ENCODE data around the gene ACOT12.
"Not testable (repeated sequence)": the region's sequence is repeated elsewhere in the genome, so short reads cannot be mapped to it uniquely, and the experiment has no call there.

ACOT12 gene

GRCh38 chr5:81349161-81349560, 44.8 kb downstream of the ACOT12 start:
- H3K4me1 ChIP-seq (ENCODE audit: control insufficient read depth in 1 of 2, insufficient read depth in 2 of 2, low read length in 2 of 2): peaks cover 8 to 9% of the 10 kb centered on the region in 2 donors
- H3K27me3 ChIP-seq (ENCODE audit: control insufficient read depth in 1 of 2, insufficient read depth in 2 of 2, low read length in 2 of 2): no peaks in the 10 kb centered on the region
- H3K27ac ChIP-seq (ENCODE audit: low read depth, low read length): no peak overlapping the region
- no peaks in the 10 kb centered on the region for H3K9me3 ChIP-seq (ENCODE audit: control insufficient read depth in 1 of 2, low read length in 2 of 2)
- H3K4me3 ChIP-seq (ENCODE audit: low read depth in 1 of 2, low read length in 2 of 2): no peak overlapping the region
- H3K9ac ChIP-seq (ENCODE audit: low read depth in 1 of 2, low read length in 2 of 2): no peak overlapping the region
- H3K36me3 ChIP-seq (ENCODE audit: control insufficient read depth in 1 of 2, insufficient read depth in 2 of 2, low read length in 2 of 2): no peaks in the 10 kb centered on the region

- H3K4me3 ChIP-seq (ENCODE audit: low read depth in 1 of 2, low read length in 2 of 2): no peak overlapping the region
- H3K27me3 ChIP-seq (ENCODE audit: control insufficient read depth in 1 of 2, insufficient read depth in 2 of 2, low read length in 2 of 2): no peaks in the 10 kb centered on the region
- no peak overlapping the region for H3K9ac ChIP-seq (ENCODE audit: low read depth in 1 of 2, low read length in 2 of 2)
- peaks cover 0 to 5% of the 10 kb centered on the region in 2 donors for H3K4me1 ChIP-seq (ENCODE audit: control insufficient read depth in 1 of 2, insufficient read depth in 2 of 2, low read length in 2 of 2)
- no peaks in the 10 kb centered on the region for H3K36me3 ChIP-seq (ENCODE audit: control insufficient read depth in 1 of 2, insufficient read depth in 2 of 2, low read length in 2 of 2)
- no peaks in the 10 kb centered on the region for H3K9me3 ChIP-seq (ENCODE audit: control insufficient read depth in 1 of 2, low read length in 2 of 2)
- no peak overlapping the region for H3K27ac ChIP-seq (ENCODE audit: low read depth, low read length)
These were observed 48.4 kb downstream of the ACOT12 start for GRCh38 chr5:81345411-81346003.

GRCh38 chr5:81344736-81345135, 49.2 kb downstream of the ACOT12 start:
- Histone ChIP-seq H3K9me3 (ENCODE audit: control insufficient read depth in 1 of 2, low read length in 2 of 2) (no peaks in the 10 kb centered on the region), H3K36me3 (ENCODE audit: control insufficient read depth in 1 of 2, insufficient read depth in 2 of 2, low read length in 2 of 2) (no peaks in the 10 kb centered on the region), H3K27me3 (ENCODE audit: control insufficient read depth in 1 of 2, insufficient read depth in 2 of 2, low read length in 2 of 2) (no peaks in the 10 kb centered on the region), H3K4me3 (ENCODE audit: low read depth in 1 of 2, low read length in 2 of 2) (no peak overlapping the region), H3K9ac (ENCODE audit: low read depth in 1 of 2, low read length in 2 of 2) (no peak overlapping the region), H3K4me1 (ENCODE audit: control insufficient read depth in 1 of 2, insufficient read depth in 2 of 2, low read length in 2 of 2) (peaks cover 0 to 5% of the 10 kb centered on the region in 2 donors), H3K27ac (ENCODE audit: low read depth, low read length) (no peak overlapping the region)

GRCh38 chr5:81338213-81338612, 55.7 kb downstream of the ACOT12 start:
- not testable (repeated sequence) for H3K27me3 ChIP-seq (ENCODE audit: control insufficient read depth in 1 of 2, insufficient read depth in 2 of 2, low read length in 2 of 2)

GRCh38 chr5:81337803-81338202, 56.1 kb downstream of the ACOT12 start:
- no peak overlapping the region for H3K4me3 ChIP-seq (ENCODE audit: low read depth in 1 of 2, low read length in 2 of 2)
- H3K27me3 ChIP-seq (ENCODE audit: control insufficient read depth in 1 of 2, insufficient read depth in 2 of 2, low read length in 2 of 2): no peaks in the 10 kb centered on the region
- no peak overlapping the region for H3K27ac ChIP-seq (ENCODE audit: low read depth, low read length)
- no peaks in the 10 kb centered on the region for H3K4me1 ChIP-seq (ENCODE audit: control insufficient read depth in 1 of 2, insufficient read depth in 2 of 2, low read length in 2 of 2)
- H3K36me3 ChIP-seq (ENCODE audit: control insufficient read depth in 1 of 2, insufficient read depth in 2 of 2, low read length in 2 of 2): no peaks in the 10 kb centered on the region
- no peak overlapping the region for H3K9ac ChIP-seq (ENCODE audit: low read depth in 1 of 2, low read length in 2 of 2)
- no peaks in the 10 kb centered on the region for H3K9me3 ChIP-seq (ENCODE audit: control insufficient read depth in 1 of 2, low read length in 2 of 2)

More at GRCh38 chr5:81338213-81338612, 55.7 kb downstream of the ACOT12 start:
- H3K9me3 ChIP-seq (ENCODE audit: control insufficient read depth in 1 of 2, low read length in 2 of 2); H3K4me1 ChIP-seq (ENCODE audit: control insufficient read depth in 1 of 2, insufficient read depth in 2 of 2, low read length in 2 of 2); H3K27ac ChIP-seq (ENCODE audit: low read depth, low read length); H3K9ac ChIP-seq (ENCODE audit: low read depth in 1 of 2, low read length in 2 of 2); H3K4me3 ChIP-seq (ENCODE audit: low read depth in 1 of 2, low read length in 2 of 2); H3K36me3 ChIP-seq (ENCODE audit: control insufficient read depth in 1 of 2, insufficient read depth in 2 of 2, low read length in 2 of 2): not testable (repeated sequence)

GRCh38 chr5:81336556-81336955, 57.4 kb downstream of the ACOT12 start:
- no peaks in the 10 kb centered on the region for H3K36me3 ChIP-seq (ENCODE audit: control insufficient read depth in 1 of 2, insufficient read depth in 2 of 2, low read length in 2 of 2)
- no peaks in the 10 kb centered on the region for H3K4me1 ChIP-seq (ENCODE audit: control insufficient read depth in 1 of 2, insufficient read depth in 2 of 2, low read length in 2 of 2)
- no peaks in the 10 kb centered on the region for H3K27me3 ChIP-seq (ENCODE audit: control insufficient read depth in 1 of 2, insufficient read depth in 2 of 2, low read length in 2 of 2)
- H3K4me3 ChIP-seq (ENCODE audit: low read depth in 1 of 2, low read length in 2 of 2): no peak overlapping the region
- H3K27ac ChIP-seq (ENCODE audit: low read depth, low read length): no peak overlapping the region
- no peak overlapping the region for H3K9ac ChIP-seq (ENCODE audit: low read depth in 1 of 2, low read length in 2 of 2)
- no peaks in the 10 kb centered on the region for H3K9me3 ChIP-seq (ENCODE audit: control insufficient read depth in 1 of 2, low read length in 2 of 2)

GRCh38 chr5:81335946-81336345, 58.0 kb downstream of the ACOT12 start:
- Histone ChIP-seq H3K4me1 (ENCODE audit: control insufficient read depth in 1 of 2, insufficient read depth in 2 of 2, low read length in 2 of 2) (no peaks in the 10 kb centered on the region), H3K27me3 (ENCODE audit: control insufficient read depth in 1 of 2, insufficient read depth in 2 of 2, low read length in 2 of 2) (no peaks in the 10 kb centered on the region), H3K36me3 (ENCODE audit: control insufficient read depth in 1 of 2, insufficient read depth in 2 of 2, low read length in 2 of 2) (no peaks in the 10 kb centered on the region), H3K9me3 (ENCODE audit: control insufficient read depth in 1 of 2, low read length in 2 of 2) (no peaks in the 10 kb centered on the region), H3K9ac (ENCODE audit: low read depth in 1 of 2, low read length in 2 of 2) (no peak overlapping the region), H3K27ac (ENCODE audit: low read depth, low read length) (no peak overlapping the region), H3K4me3 (ENCODE audit: low read depth in 1 of 2, low read length in 2 of 2) (no peak overlapping the region)

GRCh38 chr5:81334304-81335061, 59.5 kb downstream of the ACOT12 start:
- H3K27ac ChIP-seq (ENCODE audit: low read depth, low read length): no peak overlapping the region
- H3K9ac ChIP-seq (ENCODE audit: low read depth in 1 of 2, low read length in 2 of 2): no peak overlapping the region
- no peaks in the 10 kb centered on the region for H3K27me3 ChIP-seq (ENCODE audit: control insufficient read depth in 1 of 2, insufficient read depth in 2 of 2, low read length in 2 of 2)
- no peak overlapping the region for H3K4me3 ChIP-seq (ENCODE audit: low read depth in 1 of 2, low read length in 2 of 2)
- H3K9me3 ChIP-seq (ENCODE audit: control insufficient read depth in 1 of 2, low read length in 2 of 2): no peaks in the 10 kb centered on the region
- H3K4me1 ChIP-seq (ENCODE audit: control insufficient read depth in 1 of 2, insufficient read depth in 2 of 2, low read length in 2 of 2): no peaks in the 10 kb centered on the region
- no peaks in the 10 kb centered on the region for H3K36me3 ChIP-seq (ENCODE audit: control insufficient read depth in 1 of 2, insufficient read depth in 2 of 2, low read length in 2 of 2)

- no peak overlapping the region for H3K27ac ChIP-seq (ENCODE audit: low read depth, low read length)
These were observed 67.4 kb downstream of the ACOT12 start for GRCh38 chr5:81326554-81326953.

GRCh38 chr5:81317536-81317935, 76.4 kb downstream of the ACOT12 start:
- Histone ChIP-seq H3K27ac (ENCODE audit: low read depth, low read length) (no peak overlapping the region), H3K9me3 (ENCODE audit: control insufficient read depth in 1 of 2, low read length in 2 of 2) (no peaks in the 10 kb centered on the region), H3K4me3 (ENCODE audit: low read depth in 1 of 2, low read length in 2 of 2) (no peak overlapping the region), H3K9ac (ENCODE audit: low read depth in 1 of 2, low read length in 2 of 2) (no peak overlapping the region), H3K36me3 (ENCODE audit: control insufficient read depth in 1 of 2, insufficient read depth in 2 of 2, low read length in 2 of 2) (peaks cover 2 to 13% of the 10 kb centered on the region in 2 donors), H3K27me3 (ENCODE audit: control insufficient read depth in 1 of 2, insufficient read depth in 2 of 2, low read length in 2 of 2) (no peaks in the 10 kb centered on the region), H3K4me1 (ENCODE audit: control insufficient read depth in 1 of 2, insufficient read depth in 2 of 2, low read length in 2 of 2) (no peaks in the 10 kb centered on the region)

More at GRCh38 chr5:81326554-81326953, 67.4 kb downstream of the ACOT12 start:
- no peaks in the 10 kb centered on the region for H3K4me1 ChIP-seq (ENCODE audit: control insufficient read depth in 1 of 2, insufficient read depth in 2 of 2, low read length in 2 of 2)
- H3K4me3 ChIP-seq (ENCODE audit: low read depth in 1 of 2, low read length in 2 of 2): no peak overlapping the region
- H3K36me3 ChIP-seq (ENCODE audit: control insufficient read depth in 1 of 2, insufficient read depth in 2 of 2, low read length in 2 of 2): no peaks in the 10 kb centered on the region
- no peaks in the 10 kb centered on the region for H3K9me3 ChIP-seq (ENCODE audit: control insufficient read depth in 1 of 2, low read length in 2 of 2)
- no peak overlapping the region for H3K9ac ChIP-seq (ENCODE audit: low read depth in 1 of 2, low read length in 2 of 2)
- H3K27me3 ChIP-seq (ENCODE audit: control insufficient read depth in 1 of 2, insufficient read depth in 2 of 2, low read length in 2 of 2): no peaks in the 10 kb centered on the region

Data from duodenal mucosa (tissue), 2 donors.